NT2/D1 (cell line): ENCODE measurements around the gene ZFYVE21.
"Not testable (repeated sequence)": the region's sequence is repeated elsewhere in the genome, so short reads cannot be mapped to it uniquely, and the experiment has no call there.

ENCODE experiments used
- DNase-seq: peaks from one replicate; pipeline ENCODE4 v3.0.0-alpha.2; 2011; ENCODE audit warnings: low read depth, low spot score
- H3K27me3 ChIP-seq: 2 replicates; pipeline ENCODE4 v1.6.0; 2011; ENCODE audit warnings: mild to moderate bottlenecking; ENCODE audit not compliant: insufficient read length, insufficient read depth
- H3K36me3 ChIP-seq: 2 replicates; pipeline ENCODE4 v1.6.1; 2011; ENCODE audit warnings: mild to moderate bottlenecking, low read length, mixed read lengths; ENCODE audit not compliant: insufficient read depth, insufficient read length
- H3K4me1 ChIP-seq: 2 replicates; pipeline ENCODE4 v1.5.1; 2011; ENCODE audit not compliant: insufficient read depth, insufficient read length
- H3K4me3 ChIP-seq: 2 replicates; pipeline ENCODE4 v1.5.1; 2011; ENCODE audit warnings: low read depth; ENCODE audit not compliant: insufficient read length
- H3K9ac ChIP-seq: 2 replicates; pipeline ENCODE4 v1.6.0; 2011; ENCODE audit warnings: low read depth; ENCODE audit not compliant: insufficient read length
- H3K9me3 ChIP-seq: 2 replicates; pipeline ENCODE4 v1.5.1; 2011; ENCODE audit warnings: mild to moderate bottlenecking, low read length; ENCODE audit not compliant: insufficient read depth
- SUZ12 ChIP-seq: IDR thresholded peaks from 2 replicates; pipeline ENCODE4 v1.6.1; 2011; ENCODE audit not compliant: insufficient read length, insufficient read depth; ENCODE audit errors: extremely low read depth
- YY1 ChIP-seq: IDR thresholded peaks from 2 replicates; pipeline ENCODE4 v1.6.1; 2011; ENCODE audit not compliant: insufficient read length, insufficient read depth
- ZNF274 ChIP-seq: IDR thresholded peaks from 2 replicates; pipeline ENCODE4 v1.6.1; 2011; ENCODE audit warnings: mild to moderate bottlenecking, low read depth, low read length

ZFYVE21 gene

GRCh38 chr14:103765526-103765925, 49.9 kb downstream of the ZFYVE21 start:
- Histone ChIP-seq H3K4me1 (no peaks in the 10 kb centered on the region), H3K27me3 (no peaks in the 10 kb centered on the region), H3K36me3 (no peaks in the 10 kb centered on the region), H3K9ac (no peak overlapping the region), H3K4me3 (no peak overlapping the region), H3K9me3 (peaks cover 8% of the 10 kb centered on the region; the same call in 1 of the 2 replicates)
- TF ChIP-seq ZNF274 (no peak), SUZ12 (no peak), YY1 (no peak)
- DNase-seq, result no peak

- no peaks in the 10 kb centered on the region for H3K36me3 ChIP-seq
- H3K9me3 ChIP-seq, result peaks cover 8% of the 10 kb centered on the region; the same call in 1 of the 2 replicates
- TF ChIP-seq YY1, result no peak
- TF ChIP-seq SUZ12, result no peak
- no peak for TF ChIP-seq ZNF274
- H3K9ac ChIP-seq, result no peak overlapping the region
- no peaks in the 10 kb centered on the region for H3K4me1 ChIP-seq
- H3K27me3 ChIP-seq, result no peaks in the 10 kb centered on the region
- H3K4me3 ChIP-seq, result no peak overlapping the region
- no peak for DNase-seq
These were observed 51.8 kb downstream of the ZFYVE21 start for GRCh38 chr14:103767336-103767894.

- Histone ChIP-seq H3K9ac (no peak overlapping the region), H3K4me1 (no peaks in the 10 kb centered on the region), H3K9me3 (peaks cover 3% of the 10 kb centered on the region; the same call in 1 of the 2 replicates), H3K36me3 (no peaks in the 10 kb centered on the region), H3K4me3 (no peak overlapping the region), H3K27me3 (no peaks in the 10 kb centered on the region)
- DNase-seq, result no peak
- TF ChIP-seq YY1 (no peak), ZNF274 (no peak), SUZ12 (no peak)
These were observed 54.9 kb downstream of the ZFYVE21 start for GRCh38 chr14:103770500-103770899.

- TF ChIP-seq ZNF274 (no peak), SUZ12 (no peak), YY1 (no peak)
- Histone ChIP-seq H3K4me3 (no peak overlapping the region), H3K4me1 (no peaks in the 10 kb centered on the region), H3K27me3 (no peaks in the 10 kb centered on the region), H3K9me3 (no peaks in the 10 kb centered on the region), H3K9ac (no peak overlapping the region), H3K36me3 (no peaks in the 10 kb centered on the region)
- DNase-seq, result no peak
These were observed 55.3 kb downstream of the ZFYVE21 start for GRCh38 chr14:103770902-103771301.

GRCh38 chr14:103772078-103772712, 56.6 kb downstream of the ZFYVE21 start:
- no peak for DNase-seq
- no peak overlapping the region for H3K9ac ChIP-seq
- H3K27me3 ChIP-seq, result no peaks in the 10 kb centered on the region
- TF ChIP-seq SUZ12, result no peak
- TF ChIP-seq YY1, result no peak
- TF ChIP-seq ZNF274, result no peak
- H3K9me3 ChIP-seq, result no peaks in the 10 kb centered on the region
- H3K4me3 ChIP-seq, result no peak overlapping the region
- H3K36me3 ChIP-seq, result no peaks in the 10 kb centered on the region
- no peaks in the 10 kb centered on the region for H3K4me1 ChIP-seq

- Histone ChIP-seq H3K27me3 (no peaks in the 10 kb centered on the region), H3K9me3 (no peaks in the 10 kb centered on the region), H3K36me3 (no peaks in the 10 kb centered on the region), H3K9ac (no peak overlapping the region), H3K4me3 (no peak overlapping the region), H3K4me1 (no peaks in the 10 kb centered on the region)
- TF ChIP-seq YY1 (no peak), SUZ12 (no peak), ZNF274 (no peak)
- DNase-seq, result no peak
These were observed 57.9 kb downstream of the ZFYVE21 start for GRCh38 chr14:103773521-103773920.

- H3K27me3 ChIP-seq, result no peaks in the 10 kb centered on the region
- H3K36me3 ChIP-seq, result no peaks in the 10 kb centered on the region
- no peak for DNase-seq
- no peak overlapping the region for H3K9ac ChIP-seq
- H3K4me3 ChIP-seq, result no peak overlapping the region
- TF ChIP-seq YY1, result no peak
- TF ChIP-seq SUZ12, result no peak
- TF ChIP-seq ZNF274, result no peak
- no peaks in the 10 kb centered on the region for H3K9me3 ChIP-seq
- H3K4me1 ChIP-seq, result no peaks in the 10 kb centered on the region
These were observed 59.9 kb downstream of the ZFYVE21 start for GRCh38 chr14:103775506-103775905.

- not testable (repeated sequence) for H3K9me3 ChIP-seq, H3K27me3 ChIP-seq, H3K4me1 ChIP-seq, H3K36me3 ChIP-seq, DNase-seq, H3K4me3 ChIP-seq, H3K9ac ChIP-seq
These were observed 60.7 kb downstream of the ZFYVE21 start for GRCh38 chr14:103776319-103776718.
